ENCODE results near the gene SRM. TPM values are rescaled to one million over a fixed set of nuclear protein-coding genes. Genes with fewer than 3 reads are reported as not detected.
"Not testable (repeated sequence)": the region's sequence is repeated elsewhere in the genome, so short reads cannot be mapped to it uniquely, and the experiment has no call there.

Gene SRM
- total and polyA plus RNA-seq, 3 donors from 2014 or later = 57.8 to 78.4 (median 61.4) TPM

DNA sequence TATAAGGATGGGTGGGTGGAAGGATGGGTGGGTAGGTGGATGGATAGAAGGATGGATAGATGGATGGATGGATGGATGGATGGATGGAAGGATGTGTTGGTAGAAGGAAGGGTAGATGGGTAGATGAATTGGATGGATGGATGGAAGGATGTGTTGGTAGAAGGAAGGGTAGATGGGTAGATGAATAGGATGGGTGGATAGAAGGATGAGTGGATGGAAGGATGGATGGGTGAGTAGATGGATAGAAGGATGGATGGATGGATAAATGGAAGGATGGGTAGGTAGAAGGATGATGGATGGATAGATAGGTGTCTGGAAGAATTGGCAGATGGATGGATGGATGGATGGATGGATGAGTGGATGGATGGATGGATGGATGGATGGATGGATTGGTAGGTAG lies 18.8 kb downstream of the SRM start:
- Histone ChIP-seq H3K27ac (no peak overlapping the region), H3K27me3 (no peaks in the 10 kb centered on the region), H3K4me3 (no peak overlapping the region), H3K9me3 (no peaks in the 10 kb centered on the region), H3K4me1 (no peaks in the 10 kb centered on the region), H3K36me3 (ENCODE audit: low read depth, missing control alignments) (no peaks in the 10 kb centered on the region)
- intact Hi-C loops (cut with DNase I; ENCODE audit: low total_unique reads) = loop anchor here (10.0 kb wide), 1 partner anchor 604 kb away; no protein-coding TSS in a partner anchor
- no peak for DNase-seq
- no peak for TF ChIP-seq POLR2A (IDR thresholded peaks at IDR 0.05)
- TF ChIP-seq, protein P1, sequence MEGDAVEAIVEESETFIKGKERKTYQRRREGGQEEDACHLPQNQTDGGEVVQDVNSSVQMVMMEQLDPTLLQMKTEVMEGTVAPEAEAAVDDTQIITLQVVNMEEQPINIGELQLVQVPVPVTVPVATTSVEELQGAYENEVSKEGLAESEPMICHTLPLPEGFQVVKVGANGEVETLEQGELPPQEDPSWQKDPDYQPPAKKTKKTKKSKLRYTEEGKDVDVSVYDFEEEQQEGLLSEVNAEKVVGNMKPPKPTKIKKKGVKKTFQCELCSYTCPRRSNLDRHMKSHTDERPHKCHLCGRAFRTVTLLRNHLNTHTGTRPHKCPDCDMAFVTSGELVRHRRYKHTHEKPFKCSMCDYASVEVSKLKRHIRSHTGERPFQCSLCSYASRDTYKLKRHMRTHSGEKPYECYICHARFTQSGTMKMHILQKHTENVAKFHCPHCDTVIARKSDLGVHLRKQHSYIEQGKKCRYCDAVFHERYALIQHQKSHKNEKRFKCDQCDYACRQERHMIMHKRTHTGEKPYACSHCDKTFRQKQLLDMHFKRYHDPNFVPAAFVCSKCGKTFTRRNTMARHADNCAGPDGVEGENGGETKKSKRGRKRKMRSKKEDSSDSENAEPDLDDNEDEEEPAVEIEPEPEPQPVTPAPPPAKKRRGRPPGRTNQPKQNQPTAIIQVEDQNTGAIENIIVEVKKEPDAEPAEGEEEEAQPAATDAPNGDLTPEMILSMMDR (IDR thresholded peaks at IDR 0.05) = no peak

DNA sequence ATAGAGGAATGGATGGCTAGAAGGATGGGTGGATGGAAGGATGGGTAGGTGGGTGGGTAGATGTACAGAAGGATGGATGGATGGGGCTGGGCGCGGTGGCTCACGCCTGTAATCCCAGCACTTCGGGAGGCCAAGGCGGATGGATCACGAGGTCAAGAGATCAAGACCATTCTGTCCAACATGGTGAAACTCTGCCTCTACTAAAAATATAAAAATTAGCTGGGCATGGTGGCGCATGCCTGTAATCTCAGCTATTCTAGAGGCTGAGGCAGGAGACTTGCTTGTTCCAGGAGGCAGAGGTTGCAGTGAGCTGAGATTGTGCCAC lies 19.8 kb downstream of the SRM start:
- WGBS, 2 donors = 88 to 96% methylated on average over 7 of the region's 7 CpGs
- not testable (repeated sequence) for H3K27ac ChIP-seq

DNA sequence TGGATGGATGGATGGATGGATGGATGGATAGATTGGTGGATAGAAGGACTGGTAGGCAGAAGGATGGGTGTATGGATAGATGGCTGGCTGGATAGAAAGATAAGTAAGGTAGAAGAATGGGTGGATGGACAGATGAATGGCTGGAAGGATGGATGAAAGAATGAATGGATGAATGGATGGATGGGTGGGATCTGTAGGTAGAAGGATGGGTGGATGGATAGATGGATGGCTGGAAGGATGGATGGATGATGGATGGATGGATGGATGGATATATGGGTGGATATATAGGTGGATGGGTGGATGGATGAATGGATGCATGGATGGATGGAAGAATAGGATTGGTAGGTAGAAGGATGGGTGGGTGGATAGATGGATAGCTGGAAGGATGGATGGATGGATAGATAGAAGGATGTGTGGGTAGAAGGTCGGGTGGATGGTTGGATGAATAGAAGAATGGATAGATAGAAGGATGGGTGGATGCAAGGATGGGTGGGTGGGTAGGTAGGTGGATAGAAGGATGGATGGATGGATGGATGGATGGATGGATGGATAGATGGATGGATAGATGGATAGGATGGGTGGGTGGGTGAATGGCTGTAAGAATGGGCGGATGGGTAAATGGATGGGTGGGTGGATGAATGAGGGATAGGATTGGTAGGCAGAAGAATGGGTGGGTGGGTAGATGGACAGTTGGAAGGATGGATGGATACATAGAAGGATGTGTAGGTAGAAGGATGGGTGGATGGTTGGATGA lies 20.3 kb downstream of the SRM start:
- intact Hi-C loops (cut with DNase I; ENCODE audit: low total_unique reads) = loop anchor here (10.0 kb wide), 1 partner anchor 605 kb away; no protein-coding TSS in a partner anchor
- Histone ChIP-seq H3K27me3 (no peaks in the 10 kb centered on the region), H3K4me1 (no peaks in the 10 kb centered on the region), H3K9me3 (no peaks in the 10 kb centered on the region), H3K36me3 (ENCODE audit: low read depth, missing control alignments) (no peaks in the 10 kb centered on the region), H3K27ac (no peak overlapping the region), H3K4me3 (no peak overlapping the region)
- 74 to 77% methylated on average over 2 of the region's 2 CpGs for WGBS, 2 donors
- TF ChIP-seq, protein P1 (IDR thresholded peaks at IDR 0.05) = no peak
- TF ChIP-seq POLR2A (IDR thresholded peaks at IDR 0.05) = no peak
- no peak for DNase-seq

More for the DNA sequence above, 19.8 kb downstream of the SRM start:
- H3K4me3 ChIP-seq; H3K27me3 ChIP-seq; H3K4me1 ChIP-seq; DNase-seq; H3K36me3 ChIP-seq (ENCODE audit: low read depth, missing control alignments); H3K9me3 ChIP-seq: not testable (repeated sequence)
- intact Hi-C loops (cut with DNase I; ENCODE audit: low total_unique reads) = loop anchor here (10.0 kb wide), 1 partner anchor 605 kb away; no protein-coding TSS in a partner anchor

DNA sequence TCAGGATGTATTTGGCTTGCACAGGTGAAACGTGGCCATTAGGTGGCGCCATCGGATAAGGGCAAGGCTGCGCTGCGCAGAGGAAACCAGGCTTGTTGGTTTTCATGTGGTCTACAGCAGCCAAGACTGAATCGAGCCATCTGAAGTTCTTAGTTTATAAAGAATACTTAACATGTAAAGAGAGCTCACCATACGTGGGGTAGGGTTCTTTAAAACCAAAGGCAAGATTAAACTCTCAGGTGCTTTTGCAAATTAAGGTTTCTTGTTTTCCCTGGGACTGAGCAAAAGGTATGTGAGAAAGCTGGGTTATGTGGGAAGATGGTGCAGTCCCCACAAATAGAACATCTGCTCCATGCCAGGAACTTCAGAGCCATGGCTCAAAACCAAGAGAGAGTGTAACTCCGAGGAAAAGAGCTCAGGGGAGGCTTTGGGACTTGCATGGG lies 22.1 kb downstream of the SRM start:
- Histone ChIP-seq H3K36me3 (ENCODE audit: low read depth, missing control alignments) (no peaks in the 10 kb centered on the region), H3K9me3 (no peaks in the 10 kb centered on the region), H3K4me3 (no peak overlapping the region), H3K27ac (no peak overlapping the region), H3K27me3 (no peaks in the 10 kb centered on the region), H3K4me1 (no peaks in the 10 kb centered on the region)
- 6 to 14% methylated on average over 8 of the region's 8 CpGs for WGBS, 2 donors
- TF ChIP-seq POLR2A (IDR thresholded peaks at IDR 0.05) = no peak
- TF ChIP-seq, protein P1 (IDR thresholded peaks at IDR 0.05) = peak; percentile 85 to 96 (median 96)
- DNase-seq = peak; percentile 95
- intact Hi-C loops (cut with DNase I; ENCODE audit: low total_unique reads) = no loop called here

DNA sequence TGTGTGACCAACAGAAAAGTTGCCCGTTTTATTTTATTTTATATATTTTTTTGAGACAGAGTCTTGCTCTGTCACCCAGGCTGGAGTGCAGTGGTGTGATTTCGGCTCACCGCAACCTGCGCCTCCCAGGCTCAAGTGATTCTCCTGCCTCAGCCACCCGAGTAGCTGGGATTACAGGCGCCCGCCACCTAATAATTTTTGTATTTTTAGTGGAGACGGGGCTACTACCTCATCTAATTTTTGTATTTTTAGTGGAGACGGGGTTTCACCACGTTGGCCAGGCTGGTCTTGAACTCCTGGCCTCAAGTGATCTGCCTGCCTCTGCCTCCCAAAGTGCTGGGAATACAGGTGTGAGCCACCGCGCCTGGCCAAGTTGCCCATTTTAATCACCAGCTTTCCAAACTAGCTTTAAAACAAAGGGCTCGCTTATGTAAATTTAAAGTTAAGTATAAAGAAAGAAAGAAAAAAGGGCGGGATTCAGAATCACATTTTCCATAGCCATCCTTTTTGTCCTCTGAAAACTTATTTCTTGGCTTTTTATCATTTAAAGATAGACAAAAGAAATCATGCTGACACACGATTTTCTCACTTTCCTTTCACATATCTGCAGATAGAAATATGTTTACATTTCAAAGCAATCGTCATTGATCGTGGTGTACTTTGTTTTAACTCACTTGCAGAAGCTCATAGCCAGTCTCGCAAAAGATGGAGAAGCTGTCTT lies 22.6 kb downstream of the SRM start:
- H3K27ac ChIP-seq; H3K9me3 ChIP-seq; H3K4me1 ChIP-seq; H3K36me3 ChIP-seq (ENCODE audit: low read depth, missing control alignments); H3K27me3 ChIP-seq; H3K4me3 ChIP-seq; intact Hi-C loops (cut with DNase I; ENCODE audit: low total_unique reads): not testable (repeated sequence)
- WGBS, 2 donors = 56 to 60% methylated on average over 18 of the region's 18 CpGs
- DNase-seq = peak; percentile 3

Data from testis (tissue), 3 donors.